Activated naive CD4-positive, alpha-beta T cell (primary cell): ENCODE results near the gene NRDE2.

Source experiments
- DNase-seq, 4 experiments: peaks; one replicate each; lab custom pipeline; 2025; lab: John Stamatoyannopoulos, UW

The NRDE2 gene

DNA sequence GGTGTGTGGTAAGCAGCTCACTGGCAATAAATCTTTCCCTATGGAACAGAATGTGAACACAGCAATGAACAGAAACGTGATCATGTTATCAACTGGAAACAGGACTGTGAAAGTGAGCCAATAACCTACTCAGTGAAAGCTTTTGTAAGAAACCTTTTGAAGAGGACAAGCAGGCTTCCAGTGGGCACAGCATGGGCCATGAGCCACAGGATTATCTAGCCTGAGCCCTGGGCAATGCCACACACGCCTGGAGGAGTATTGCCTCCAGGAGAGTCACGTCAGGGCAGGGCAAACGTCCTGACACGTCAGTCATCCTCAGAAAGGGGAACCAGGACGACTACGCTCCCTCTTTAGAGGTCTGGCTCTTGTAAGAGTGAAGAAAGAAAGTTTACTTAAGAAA, 32.3 kb downstream of the NRDE2 start:
- no peak for DNase-seq

DNA sequence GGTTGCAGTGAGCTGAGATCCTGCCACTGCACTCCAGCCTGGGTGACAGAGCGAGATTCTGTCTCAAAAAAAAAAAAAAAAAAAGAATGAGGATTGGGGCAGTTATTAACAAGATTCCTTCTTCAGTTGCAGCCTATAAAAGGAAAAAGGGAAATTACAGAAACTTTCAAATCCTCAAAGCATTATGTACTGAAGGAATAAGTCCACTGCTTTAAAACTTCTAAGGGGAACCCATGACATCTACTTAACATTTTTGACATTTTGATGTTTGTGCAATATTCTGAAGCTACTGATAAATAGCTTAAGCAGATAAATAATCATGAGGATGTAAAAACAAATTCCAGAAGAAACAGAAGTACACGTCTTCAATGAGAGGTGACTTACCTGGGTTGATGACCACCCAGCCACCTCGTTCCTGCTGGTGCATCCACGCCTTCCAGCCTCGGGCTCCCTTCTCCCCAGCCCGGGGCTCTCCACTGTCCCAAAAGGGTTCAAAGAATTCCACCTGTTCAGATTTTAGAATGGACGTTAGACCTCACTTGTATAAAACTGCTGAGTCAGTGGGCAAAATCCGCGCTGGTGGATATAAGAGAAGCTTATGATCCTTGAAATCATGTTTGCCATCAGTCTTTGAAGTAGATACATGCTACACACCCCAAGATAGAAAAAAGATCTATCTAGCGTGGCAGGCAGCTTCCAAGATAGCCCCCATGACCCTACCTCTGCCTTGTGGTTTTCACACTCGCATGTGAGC, 33.7 kb downstream of the NRDE2 start:
- DNase-seq = no peak

DNA sequence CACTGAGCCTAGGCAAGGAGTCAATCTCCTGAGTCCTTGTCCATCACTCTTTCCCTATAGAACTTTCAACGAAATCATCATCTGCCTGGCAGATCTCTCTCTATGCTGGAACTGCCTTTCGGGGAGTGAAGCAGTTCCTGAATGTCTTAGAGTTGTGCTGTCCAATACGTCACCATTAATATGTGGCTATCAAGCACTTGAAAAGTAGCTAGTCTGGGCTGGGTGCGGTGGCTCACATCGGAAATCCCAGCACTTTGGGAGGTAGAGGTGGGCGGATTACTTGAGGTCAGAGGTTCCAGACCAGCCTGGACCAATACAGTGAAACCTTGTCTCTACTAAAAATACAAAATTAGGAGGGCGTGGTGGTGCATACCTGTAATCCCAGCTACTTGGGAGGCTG, 35.1 kb downstream of the NRDE2 start:
- no peak for DNase-seq

DNA sequence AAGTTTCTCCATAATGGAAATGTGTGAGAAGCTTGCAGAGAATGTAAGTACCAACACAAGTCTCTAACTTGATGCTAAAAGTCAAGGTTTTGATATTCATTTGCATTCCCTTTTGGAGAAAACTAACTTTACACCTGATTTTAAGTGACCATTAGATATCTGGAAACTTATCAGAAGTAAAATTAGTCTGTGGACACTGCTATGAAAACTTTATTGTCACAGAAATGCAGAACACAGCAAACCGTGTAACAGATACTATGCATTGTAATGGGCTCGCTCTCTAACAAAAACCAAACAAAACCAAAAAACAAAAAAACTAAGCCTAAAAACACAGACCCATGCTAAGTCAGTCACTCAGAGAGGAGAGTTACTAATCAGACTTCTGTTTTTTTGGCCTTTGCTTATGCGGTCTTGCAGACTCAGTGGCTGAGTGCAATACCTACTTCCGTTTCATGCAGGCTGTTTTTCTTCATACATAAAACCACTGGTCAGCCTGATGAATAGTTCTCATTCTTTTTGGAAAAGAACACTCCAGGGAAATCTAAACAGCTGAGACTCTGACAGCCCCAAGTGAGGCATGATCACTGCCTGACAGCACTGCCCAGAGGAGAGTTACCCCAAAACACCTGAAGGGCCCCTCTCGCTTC, 35.7 kb downstream of the NRDE2 start:
- DNase-seq = no peak

DNA sequence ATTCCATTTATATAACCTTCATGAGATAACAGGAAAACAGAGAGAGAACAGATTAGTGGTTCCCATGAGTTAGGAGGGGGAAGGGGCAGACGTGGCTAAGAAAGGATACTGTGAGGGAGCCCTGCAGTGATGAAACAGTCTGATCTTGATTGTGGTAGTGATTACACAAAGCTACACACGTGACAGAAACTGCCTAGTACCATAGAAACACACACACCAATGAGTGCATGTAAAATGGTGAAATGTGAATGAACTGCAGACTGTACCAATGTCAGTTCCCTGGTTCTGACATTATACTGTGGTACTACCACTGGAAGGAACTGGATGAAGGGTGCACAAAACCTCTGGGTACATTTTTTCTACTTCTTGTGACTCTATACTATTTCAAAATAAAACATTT, 36.9 kb downstream of the NRDE2 start:
- DNase-seq = no peak

DNA sequence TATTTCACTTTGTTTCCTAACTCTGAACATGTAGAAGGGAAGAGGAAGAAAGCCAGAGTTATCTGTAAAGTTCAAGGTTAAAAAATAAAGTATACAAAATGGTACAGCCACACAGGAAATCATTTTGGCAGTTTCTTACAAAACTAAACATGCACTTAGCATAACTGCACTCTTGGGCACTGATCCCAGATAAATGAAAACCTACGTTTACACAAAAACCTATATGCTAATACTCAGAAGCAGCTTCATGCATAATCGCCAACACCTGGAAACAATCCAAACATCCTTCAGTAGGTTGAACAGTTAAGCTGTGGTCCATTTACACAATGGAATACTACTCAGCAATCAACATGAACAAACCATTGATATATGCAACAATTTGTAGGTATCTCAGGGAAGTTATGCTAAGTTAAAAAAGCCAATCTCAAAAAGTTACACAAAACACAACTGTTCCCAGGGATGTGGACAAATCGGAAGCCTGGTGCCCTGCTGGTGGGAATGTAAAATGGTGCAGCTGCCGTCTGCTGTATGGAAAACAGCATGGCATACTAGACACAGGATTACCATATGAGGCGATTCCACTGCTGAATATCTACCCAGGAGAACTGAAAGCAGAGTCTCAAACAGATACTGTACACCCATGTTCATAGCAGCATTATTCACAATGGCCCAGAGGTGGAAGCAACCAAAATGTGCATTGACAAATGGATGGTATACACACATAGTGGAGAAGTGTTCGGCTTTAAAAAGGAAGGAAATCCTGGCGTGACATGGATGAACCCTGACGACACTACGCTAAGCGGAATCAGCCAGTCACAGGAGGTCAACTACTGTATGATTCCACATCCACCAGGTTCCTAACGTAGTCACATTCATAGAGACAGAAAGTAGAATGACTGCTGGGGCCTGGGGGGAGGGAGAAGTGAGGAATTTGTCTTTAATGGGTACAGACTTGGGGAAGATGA, 37.7 kb downstream of the NRDE2 start:
- no peak for DNase-seq

DNA sequence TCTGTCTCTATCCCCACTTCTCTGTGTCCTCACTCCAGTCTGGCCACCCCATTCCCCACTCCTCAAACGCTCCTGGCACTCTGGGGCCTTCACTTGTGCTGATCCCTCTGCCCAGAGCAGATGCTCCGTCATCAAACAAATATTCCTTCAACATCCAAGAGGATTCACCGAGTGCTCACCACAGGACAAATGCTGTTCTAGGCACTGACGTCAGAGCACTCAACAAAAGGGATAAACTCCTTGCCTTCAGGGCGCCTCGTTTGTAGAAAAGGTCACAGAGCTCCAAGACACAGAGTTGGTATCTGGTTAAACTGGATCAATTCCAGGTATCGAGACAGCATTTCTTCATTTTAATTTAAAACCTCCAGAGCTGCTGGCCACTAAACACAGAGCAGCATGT, 40.0 kb downstream of the NRDE2 start:
- no peak for DNase-seq

DNA sequence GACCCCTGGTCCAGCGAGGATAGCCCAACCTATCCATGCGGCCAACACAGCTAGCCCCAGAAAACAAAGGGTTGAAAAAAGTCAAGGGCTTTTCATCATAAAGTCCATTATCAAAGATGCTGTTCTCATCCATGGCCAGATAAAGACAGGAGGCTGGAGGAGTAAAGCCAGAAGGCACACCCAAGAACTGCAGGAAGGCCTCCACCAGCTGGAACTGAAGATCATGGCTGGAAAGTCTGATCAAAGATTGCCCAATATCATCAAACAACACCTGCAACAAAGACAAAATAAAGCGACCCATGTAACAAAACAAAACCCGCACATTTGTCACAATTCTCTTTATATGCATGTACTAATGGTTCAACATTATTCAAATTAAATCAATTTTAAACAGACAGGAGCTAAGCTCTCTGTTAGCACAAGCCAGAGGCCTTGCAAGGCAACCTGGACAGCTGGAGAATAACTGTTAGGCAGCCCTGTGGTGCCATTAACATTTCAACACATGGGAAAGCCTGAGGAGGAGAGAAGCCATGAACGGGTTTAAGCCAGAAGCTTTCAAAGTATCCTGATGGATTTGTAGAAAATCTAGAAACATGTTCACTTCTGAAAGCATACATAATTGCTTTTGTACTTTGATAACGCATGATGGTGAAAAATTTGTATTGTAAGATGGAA, 41.3 kb downstream of the NRDE2 start:
- no peak for DNase-seq

DNA sequence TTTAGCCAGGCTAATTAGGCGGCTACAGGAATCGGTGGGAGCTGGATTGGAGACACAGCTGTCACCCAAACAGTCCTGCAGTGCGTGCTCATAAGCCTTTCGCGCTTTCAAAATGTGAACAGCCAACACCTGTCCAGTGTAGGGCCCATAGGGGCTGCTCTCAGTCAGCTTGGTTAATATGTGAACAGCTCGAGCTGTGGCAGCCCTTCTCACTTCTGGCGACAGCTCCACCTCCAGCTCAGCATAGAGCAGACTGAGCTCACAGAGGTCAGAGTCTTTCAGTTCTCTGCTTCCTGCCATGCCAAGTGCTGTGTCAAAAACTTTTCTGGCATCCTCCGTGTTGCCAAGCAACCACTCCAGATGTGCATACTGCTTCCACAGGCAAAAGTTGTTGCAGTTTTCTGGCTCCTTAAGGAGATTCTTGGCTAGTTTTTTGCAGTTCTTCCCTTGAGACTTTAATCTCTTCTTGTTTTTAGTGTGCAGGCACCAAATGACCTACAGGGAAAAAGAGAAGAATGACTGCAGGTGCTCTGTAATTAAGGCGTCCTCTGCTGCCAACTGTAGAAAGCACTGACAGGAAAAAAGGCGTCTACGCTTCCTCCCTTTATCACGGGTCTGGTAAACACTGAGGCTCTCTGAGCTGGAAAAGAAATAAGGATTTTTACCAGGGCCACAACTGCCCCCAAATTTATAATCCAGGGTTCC, 42.9 kb downstream of the NRDE2 start:
- DNase-seq = no peak

DNA sequence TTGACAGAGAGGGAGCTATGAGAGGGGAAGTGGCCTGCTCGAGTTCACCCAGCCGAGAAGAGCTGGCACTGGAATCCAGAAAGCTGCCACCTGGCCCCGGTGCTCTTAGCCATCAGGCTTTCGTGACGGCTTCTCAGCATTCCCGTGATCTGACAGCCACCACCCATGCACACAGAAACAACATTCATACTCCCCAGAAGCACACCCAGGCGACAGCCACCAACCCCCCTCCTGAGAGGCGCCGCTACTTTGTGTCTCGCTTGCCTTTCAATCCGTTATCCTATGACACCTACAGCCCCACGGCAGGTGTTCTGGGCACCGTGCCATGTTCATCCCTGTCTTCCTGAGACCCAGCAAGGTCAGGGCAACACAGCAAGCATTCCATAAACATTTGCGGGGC, 44.0 kb downstream of the NRDE2 start:
- no peak for DNase-seq

DNA sequence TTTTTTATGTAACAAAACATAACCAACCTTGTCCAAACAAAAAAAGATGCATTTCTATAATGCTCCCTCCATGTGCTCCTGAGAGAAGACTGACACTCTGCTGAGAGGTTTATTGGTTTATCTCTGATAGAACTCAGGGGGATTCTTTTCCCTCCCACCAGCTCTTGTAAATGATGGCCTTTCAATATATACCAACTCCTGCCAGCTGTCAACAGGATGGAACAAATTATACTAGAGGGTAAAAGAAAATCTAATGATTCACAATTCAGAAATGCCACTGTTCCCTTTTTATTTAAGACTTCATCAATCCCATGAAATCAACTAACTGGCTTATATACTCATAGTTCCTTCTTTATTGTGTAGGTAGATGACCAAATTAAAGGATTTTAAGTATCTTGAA, 50.0 kb downstream of the NRDE2 start:
- no peak for DNase-seq

DNA sequence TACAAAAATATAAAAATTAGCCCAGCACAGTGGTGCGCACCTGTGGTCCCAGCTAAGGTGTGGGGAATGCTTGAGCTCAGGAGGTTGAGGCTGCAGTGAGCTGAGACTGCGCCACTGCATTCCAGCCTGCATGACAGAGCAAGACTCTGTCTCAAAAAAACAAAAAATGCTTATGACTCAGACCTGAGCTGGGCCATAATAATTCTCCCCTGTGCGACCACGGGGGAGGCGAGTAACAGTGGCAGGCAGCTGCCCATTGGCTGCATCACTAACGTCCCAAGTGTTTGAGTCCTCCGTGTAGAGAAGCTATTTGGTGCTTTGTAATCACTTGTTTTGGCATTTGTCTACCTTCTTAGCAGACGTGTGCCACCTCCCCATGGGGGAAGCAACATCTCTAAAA, 50.5 kb downstream of the NRDE2 start:
- no peak for DNase-seq

DNA sequence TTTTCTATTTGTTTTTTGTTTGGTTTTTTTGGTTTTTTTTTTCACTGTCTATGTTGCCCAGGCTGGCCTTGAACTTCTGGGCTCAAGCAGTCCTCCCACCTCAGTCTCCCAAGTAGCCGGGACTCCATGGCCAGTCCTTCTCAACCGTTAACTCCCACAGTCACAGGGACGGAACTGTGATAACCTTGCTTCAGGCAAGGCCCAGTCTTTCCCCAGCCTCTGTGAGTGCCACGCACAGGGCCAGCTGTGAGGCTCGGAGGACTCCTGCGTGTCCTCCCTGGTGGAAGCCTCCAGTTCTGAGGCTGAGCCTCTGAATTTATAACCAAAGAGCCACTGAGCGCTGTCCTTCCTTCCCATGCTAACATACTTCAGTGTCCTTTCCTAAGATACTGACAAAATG, 51.6 kb downstream of the NRDE2 start:
- no peak for DNase-seq

DNA sequence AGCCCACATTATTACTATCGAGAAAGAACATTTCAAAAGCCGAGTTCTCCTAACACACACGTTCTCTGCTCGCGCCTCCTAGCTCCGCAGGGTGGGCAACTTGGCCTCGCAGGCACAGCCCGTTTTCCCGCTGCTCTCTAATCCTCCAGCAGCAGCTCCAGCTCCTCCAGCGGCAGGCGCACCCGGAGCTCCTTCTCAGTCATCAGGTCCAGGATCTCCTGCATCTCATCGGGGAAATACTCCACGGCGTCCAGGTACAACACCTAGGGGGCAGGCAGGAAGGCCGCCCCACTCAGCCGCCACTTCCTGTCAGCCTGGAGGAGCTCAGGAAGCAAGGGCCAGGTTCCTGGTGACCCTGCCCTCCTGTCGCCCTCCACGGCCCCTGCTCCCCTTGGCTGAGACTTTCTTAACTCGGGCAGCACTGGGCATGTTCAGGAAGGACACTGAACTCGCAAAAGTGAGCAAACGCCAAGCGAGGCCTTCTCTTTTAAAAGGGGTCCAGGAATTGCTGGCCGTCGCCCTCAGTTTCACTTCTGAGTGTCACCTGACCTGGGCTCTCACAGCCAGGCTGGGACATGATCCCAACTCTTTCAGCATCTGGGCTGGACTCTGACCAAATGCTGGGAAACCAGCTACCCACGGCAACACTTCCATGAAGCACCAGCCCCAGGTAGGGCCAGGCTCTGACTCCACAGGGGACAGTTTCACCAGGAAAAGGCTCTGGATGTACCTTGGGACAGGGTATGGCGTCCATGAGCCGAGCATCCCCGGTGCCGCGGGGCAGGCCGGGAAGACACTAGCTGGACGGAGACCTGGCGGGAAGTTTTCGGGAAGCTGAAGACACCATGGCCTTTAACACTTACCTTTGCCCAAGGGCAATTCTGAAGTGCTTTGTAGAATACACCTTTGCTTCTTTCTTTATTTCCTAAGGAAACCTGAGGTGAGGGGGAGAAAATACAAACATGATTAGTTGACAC, 53.3 kb downstream of the NRDE2 start:
- DNase-seq = no peak

DNA sequence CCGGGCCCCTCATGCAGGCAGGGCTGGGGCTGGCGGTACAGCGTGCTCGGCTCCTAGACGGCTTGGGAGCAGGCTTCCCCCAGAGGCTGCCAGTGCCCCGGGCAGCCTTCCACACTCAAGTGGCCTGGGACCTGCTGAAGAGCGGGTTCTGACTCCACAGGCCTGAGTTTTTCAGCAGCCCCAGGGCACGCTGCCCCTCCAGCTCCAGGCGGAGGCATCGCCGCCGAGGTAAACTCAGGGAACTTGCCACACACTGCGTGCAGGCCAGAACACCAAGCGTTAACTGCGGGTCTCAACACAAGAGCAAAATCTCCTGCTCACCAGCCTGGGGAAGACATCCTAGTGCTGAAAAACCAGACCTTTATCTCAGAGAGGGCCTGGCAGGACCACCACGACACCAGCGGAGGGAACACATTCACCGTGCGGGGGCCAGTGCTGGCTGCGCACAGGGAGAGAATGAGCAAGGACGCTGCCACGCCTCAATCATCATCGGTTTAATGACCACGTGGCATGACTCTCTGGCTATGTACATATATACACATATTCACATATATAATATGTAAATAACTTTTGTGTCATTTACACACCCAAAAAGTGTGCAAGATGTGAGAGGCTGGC, 54.1 kb downstream of the NRDE2 start:
- no peak for DNase-seq

DNA sequence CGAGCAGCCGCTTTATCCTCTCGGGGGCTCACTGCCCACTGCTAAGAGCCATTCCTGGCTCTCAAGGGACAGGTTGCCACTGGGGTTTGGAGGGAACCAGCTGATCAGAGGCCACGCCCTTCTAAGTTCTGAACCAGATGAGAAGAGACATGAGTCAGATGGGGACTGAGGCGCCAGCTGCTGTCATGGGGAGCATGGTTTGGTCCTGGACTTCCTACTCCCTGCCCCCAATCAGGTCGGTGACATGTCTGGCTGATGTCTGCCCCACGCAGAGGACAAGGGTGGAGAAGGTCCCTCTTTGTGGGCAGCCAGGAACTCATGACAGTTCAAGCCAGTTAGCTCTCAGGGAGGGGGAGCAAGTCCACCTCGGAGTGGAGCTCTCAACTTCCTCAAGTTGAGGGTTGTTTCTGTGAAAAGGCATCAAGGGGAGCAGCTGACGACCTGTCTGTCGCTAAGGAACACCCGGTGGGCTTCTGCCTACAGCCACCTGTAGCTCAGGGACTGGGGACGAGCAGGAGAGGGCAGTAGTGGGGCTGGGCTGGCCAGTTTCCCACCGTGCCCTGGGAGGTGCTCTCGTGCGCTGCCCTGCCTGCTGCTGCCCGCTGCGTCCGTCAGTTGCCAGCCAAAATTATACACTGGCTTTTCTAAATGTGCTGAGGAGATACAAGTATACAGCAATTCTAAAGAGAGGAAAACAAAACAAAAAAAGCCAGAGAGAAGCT, 54.9 kb downstream of the NRDE2 start:
- DNase-seq = no peak

DNA sequence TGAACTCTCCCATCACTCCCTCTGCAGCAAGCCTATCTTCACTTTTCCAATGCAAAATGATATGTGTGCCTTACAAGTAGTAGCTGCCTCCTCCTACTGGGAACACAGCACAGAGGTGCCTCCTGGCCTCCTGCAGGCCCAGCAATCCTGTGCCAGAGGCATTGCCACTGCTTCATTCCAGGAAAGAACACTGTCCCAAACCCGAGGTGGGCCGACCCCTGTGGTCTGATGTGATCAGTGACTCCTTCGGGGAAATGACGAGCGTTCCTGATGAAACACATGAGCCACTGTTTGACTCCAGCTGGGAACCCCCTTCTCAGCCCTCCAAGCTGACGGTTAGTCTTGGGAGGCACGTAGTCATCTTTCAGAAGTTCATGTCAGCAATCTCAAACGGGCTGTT, 55.9 kb downstream of the NRDE2 start:
- no peak for DNase-seq

DNA sequence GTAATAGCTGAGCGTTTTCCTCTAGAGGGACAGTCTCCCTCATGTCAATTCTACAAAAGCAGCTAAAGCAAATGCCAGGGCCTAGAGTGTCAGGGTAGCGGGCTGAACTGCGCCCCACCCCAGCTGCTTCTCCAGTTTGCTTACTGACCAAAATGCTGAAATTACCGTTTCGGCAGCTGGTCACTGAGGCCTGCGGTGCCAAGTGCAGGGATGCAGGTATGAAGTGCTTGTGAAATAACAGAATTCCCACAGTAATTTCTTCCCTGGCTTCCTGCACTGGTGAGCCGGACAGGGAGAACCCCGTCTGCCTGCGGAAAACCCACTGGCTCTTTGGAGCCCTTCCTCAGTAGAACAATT, 56.3 kb downstream of the NRDE2 start:
- DNase-seq = no peak

DNA sequence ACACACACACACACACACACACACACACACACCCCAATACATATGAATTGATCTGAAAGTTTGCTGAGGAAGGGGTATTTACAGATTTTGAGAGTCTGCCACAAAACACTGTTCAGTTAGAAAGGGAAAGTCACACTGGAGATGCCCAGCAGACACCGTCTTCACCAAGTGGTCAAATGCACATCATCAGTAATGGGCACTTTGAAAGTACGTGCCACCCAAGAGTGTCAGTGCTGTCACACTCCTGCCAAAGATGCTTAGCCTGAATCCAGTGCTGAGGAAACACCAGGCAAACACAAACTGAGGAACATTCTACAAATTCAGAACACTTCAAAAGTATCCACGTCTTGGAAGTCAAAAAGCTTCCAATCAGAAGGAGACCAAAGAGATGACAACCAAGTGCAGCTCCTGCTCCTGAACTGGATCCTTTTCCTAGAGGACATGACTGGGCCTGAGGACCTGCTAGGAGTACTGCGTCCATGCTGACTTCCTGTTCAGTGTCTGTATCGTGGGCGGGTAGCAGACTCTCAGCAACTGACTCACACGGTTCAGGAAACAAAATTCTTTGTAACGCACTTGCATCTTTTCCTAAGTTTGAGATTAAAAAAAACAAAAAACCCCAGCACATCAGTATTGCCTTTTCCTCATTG, 56.8 kb downstream of the NRDE2 start:
- DNase-seq = no peak
